ENCODE measurements around the gene CTSE.
"Not testable (repeated sequence)": the region's sequence is repeated elsewhere in the genome, so short reads cannot be mapped to it uniquely, and the experiment has no call there.

Gene CTSE

DNA sequence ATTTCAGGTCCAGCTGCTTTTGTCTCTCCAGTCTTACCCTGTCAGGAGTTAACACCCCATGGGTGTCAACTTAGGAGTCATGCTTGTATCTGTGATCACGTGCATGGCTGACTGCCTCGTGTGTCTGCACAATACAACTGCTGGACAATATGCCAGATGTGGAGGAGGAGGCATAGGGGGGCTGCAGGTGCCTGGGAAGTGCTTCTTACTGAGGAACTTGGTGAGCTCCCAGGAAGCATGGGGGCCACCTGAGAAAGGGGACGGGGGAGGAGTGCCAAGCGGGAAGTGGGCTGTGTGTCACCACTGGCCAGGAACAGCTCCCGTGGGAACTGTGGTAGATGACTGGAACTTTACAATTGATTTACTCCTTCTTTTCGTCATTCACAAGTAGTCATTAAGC lies 38.8 kb upstream of the CTSE start:
- no peak overlapping the region for H3K27ac ChIP-seq
- no peak for TF ChIP-seq ZFX (IDR thresholded peaks at IDR 0.05; ENCODE audit: borderline replicate concordance)
- TF ChIP-seq, protein P1, sequence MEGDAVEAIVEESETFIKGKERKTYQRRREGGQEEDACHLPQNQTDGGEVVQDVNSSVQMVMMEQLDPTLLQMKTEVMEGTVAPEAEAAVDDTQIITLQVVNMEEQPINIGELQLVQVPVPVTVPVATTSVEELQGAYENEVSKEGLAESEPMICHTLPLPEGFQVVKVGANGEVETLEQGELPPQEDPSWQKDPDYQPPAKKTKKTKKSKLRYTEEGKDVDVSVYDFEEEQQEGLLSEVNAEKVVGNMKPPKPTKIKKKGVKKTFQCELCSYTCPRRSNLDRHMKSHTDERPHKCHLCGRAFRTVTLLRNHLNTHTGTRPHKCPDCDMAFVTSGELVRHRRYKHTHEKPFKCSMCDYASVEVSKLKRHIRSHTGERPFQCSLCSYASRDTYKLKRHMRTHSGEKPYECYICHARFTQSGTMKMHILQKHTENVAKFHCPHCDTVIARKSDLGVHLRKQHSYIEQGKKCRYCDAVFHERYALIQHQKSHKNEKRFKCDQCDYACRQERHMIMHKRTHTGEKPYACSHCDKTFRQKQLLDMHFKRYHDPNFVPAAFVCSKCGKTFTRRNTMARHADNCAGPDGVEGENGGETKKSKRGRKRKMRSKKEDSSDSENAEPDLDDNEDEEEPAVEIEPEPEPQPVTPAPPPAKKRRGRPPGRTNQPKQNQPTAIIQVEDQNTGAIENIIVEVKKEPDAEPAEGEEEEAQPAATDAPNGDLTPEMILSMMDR (IDR thresholded peaks at IDR 0.05) = no peak

DNA sequence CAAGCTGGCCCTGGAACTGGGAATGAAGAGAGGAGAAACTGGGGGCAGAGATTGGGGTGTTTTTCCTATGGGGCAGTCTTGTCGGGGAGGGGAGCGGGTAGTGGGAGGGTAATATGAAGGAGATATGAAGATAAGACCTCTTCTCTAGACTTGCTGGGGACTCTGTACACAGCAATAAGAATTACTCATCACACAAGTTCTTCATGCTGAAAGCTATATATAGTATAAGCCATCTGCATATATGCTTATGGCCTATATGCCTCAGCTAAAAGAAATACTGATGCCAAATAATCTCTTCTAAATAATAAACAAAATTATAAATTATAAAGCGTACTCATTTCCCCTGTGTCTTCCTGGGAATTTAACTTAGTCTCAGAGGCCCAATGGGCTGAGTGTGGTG lies 37.1 kb upstream of the CTSE start:
- no peak overlapping the region for H3K27ac ChIP-seq
- TF ChIP-seq ZFX (IDR thresholded peaks at IDR 0.05; ENCODE audit: borderline replicate concordance) = no peak
- TF ChIP-seq, protein P1 (IDR thresholded peaks at IDR 0.05) = no peak

DNA sequence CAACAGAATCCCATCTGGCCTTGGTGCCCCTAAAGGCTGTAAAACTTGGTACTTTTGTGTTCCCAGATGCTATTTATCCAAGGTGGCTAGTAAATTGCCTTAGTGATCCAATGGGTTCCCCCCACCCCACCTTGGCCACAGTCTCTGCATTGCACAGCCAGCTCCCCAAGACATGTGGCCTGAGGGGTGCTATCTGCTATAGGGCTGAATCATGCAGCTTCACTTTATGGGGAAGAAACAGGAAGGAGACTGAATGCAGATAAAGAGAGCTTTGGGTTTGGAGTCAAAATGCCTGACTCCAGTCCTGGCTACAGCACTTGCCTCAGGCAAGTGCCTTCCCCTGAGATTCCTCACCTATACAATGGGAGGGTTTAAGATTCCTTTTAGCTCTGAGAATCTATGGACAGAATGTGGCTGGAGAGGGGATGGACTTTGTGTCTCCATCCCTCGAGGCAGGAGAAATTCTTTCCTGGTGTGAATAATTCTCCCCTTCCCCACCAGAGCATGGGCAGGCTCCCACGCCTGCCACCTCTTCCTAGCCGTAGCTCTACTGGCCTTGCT lies 35.7 kb upstream of the CTSE start:
- no peak for TF ChIP-seq ZFX (IDR thresholded peaks at IDR 0.05; ENCODE audit: borderline replicate concordance)
- TF ChIP-seq, protein P1 (IDR thresholded peaks at IDR 0.05) = no peak

DNA sequence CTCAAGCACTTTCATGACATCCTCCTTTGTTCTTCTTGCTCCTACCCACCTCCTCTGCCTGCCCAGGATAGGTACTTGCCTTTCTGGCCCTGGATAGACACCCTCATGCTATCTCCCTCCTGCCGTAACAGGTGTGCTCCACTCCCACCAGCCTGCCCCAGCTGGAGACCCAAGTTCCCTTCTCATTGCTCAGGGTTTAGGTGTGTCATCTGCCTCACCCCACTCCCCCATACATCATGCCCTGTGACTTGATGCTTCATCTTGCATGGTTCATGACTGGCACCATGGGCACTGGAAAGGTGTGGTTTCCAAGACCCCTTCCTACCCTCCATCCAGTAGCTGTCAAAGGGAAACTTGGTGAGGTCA lies 35.2 kb upstream of the CTSE start:
- TF ChIP-seq, protein P1 (IDR thresholded peaks at IDR 0.05) = no peak
- TF ChIP-seq ZFX (IDR thresholded peaks at IDR 0.05; ENCODE audit: borderline replicate concordance) = no peak
- no peak overlapping the region for H3K27ac ChIP-seq

More for the DNA sequence above, 35.7 kb upstream of the CTSE start:
- H3K27ac ChIP-seq = no peak overlapping the region

DNA sequence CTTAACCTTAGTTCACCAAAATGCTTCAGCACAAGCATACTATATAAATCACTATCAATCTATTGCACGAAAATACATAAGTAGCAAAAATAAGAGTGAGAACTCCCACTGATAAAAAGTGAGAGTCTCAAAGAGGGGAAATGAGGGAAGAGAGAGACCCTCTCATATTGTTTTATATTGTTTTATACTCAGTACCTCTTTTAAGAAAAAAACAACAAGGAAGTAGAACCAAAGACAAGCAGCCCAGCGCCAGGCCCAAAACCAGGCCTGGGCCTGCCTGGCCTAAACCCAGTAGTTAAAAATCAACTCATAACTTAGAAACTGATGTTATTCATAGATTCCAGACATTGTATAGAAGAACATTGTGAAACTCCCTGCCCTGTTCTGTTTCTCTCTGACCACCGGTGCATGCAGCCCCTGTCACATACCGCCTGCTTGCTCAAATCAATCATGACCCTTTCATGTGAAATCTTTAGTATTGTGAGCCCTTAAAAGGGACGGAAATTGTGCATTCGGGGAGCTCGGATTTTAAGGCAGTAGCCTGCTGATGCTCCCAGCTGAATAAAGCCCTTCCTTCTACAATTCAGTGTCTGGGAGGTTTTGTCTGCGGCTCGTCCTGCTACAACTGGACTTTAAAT lies 34.7 kb upstream of the CTSE start:
- H3K27ac ChIP-seq = not testable (repeated sequence)

DNA sequence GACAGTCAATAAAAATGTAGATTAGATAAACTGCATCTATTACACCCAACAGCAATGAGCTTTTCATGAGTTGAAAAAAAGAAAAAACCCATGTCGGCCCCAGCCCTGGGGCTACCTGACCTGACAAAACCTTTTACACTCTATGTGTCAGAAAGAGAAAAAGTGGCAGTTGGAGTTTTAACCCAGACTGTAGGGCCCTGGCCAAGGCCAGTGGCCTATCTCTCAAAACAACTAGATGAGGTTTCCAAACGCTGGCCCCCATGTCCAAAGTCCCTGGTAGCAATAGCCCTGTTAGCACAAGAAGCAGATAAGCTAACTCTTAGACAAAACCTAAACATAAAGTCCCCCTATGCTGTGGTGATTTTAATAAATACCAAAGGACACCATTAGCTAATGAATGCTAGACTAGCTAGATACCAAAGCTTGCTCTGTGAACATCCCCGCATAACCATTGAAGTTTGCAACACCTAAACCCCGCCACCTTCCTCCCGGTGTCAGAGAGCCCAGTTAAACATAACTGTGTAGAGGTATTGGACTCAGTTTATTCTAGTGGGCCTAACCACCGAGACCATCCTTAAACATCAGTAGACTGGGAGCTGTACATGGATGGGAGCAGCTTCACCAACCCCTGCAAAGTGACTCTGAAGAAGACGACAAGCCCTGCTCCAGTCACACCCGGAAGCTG lies 32.1 kb upstream of the CTSE start:
- H3K27ac ChIP-seq = not testable (repeated sequence)

DNA sequence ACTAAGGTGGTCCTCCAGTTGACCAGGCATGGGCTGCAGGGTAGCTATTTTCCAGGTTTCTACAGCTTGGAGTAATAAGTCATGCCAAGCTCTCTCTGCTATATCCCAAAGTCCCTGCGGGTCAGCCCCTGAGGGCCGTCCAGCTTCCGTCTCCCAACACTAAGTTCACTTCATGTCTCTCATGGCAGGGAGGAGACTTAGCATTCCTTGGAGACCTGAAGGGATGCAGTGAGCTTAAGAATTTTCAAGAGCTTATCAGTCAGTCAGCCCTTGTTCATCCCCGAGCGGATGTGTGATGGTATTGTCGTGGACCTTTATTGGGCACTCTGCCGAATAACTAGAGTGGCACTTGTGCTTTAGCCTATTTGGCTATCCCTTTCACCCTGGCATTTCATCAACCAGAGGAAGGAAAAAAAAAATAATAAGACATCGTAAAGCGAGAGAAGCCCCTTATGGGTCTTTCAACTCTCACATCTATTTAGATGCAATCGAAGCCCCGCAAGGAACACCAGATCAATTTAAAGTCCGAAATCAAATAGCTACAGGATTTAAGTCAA lies 31.5 kb upstream of the CTSE start:
- H3K27ac ChIP-seq = not testable (repeated sequence)

DNA sequence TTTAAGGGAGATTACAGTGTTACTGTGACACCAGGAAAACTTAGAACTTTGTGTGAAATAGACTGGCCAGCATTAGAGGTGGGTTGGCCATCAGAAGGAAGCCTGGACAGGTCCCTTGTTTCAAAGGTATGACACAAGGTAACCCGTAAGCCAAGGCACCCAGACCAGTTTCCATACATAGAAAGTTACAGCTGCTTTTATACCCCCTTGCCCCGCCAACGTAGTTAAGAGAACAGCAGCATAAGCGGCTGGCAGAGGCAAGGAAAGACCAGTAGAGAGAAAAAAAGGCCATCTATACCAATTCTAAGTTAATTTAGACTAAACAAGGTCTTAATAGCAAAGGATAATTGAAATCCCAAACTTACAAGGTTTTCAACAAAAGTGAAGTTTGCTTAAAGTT lies 29.9 kb upstream of the CTSE start:
- not testable (repeated sequence) for H3K27ac ChIP-seq

DNA sequence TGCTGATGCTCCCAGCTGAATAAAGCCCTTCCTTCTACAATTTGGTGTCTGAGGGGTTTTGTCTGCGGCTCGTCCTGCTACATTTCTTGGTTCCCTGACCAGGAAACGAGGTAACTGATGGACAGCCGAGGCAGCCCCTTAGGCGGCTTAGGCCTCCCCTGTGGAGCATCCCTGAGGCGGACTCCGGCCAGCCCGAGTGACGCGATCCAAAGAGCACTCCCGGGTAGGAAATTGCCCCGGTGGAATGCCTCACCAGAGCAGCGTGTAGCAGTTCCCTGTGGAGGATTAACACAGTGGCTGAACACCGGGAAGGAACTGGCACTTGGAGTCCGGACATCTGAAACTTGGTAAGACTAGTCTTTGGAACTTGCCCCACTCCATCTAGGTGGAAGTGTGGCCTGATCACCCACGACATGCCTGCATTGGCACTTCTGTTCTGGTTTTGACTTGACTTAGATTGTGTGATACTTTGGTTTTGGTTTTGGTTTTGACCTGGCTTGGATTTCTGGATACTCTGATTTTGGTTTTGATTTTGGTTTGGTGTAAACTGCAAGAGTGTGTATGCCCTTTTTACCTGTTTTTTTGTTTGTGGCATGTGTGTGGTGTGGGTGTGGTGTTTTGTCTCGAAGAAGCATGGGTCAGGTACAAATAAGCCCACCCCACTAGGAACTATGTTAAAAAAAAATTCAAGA lies 29.4 kb upstream of the CTSE start, which contains the start of gene RHEX:
Gene RHEX, plus strand, starts transcription at position 255 of the 692 bp plus-strand sequence. CDS start 44,656 bp downstream, outside the sequence.
- H3K27ac ChIP-seq = not testable (repeated sequence)

DNA sequence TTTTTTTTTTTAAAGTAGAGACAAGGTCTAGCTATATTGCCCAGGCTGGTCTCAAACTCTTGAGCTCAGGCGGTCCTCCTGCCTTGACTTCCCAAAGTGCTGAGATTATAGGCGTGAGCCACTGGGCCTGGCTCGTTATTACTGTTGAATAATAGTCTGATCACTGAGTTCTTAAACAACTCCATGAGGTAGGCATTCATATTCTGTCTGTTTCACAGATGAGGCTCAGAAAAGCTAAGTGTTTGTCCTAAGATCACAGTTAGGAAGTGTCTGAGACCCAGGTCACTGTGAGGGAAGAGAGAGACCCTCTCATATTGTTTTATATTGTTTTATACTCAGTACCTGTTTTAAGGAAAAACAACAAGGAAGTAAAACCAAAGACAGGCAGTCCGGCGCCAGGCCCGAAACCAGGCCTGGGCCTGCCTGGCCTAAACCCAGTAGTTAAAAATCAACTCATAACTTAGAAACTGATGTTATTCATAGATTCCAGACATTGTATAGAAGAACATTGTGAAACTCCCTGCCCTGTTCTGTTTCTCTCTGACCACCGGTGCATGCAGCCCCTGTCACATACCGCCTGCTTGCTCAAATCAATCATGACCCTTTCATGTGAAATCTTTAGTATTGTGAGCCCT lies 28.7 kb upstream of the CTSE start:
- H3K27ac ChIP-seq = not testable (repeated sequence)

Measured in 22Rv1 (cell line).